ENCODE data around the gene GALNT17. TPM values are rescaled to one million over a fixed set of nuclear protein-coding genes. Genes with fewer than 3 reads are reported as not detected.
"Not testable (repeated sequence)": the region's sequence is repeated elsewhere in the genome, so short reads cannot be mapped to it uniquely, and the experiment has no call there.

The GALNT17 gene
- total RNA-seq, 2 experiments from 2014 or later: not detected

- H3K27ac Mint-ChIP-seq: no peak overlapping the region
- CTCF ChIA-PET: no interaction called here
- Histone ChIP-seq H3K9me3 (ENCODE audit: control insufficient read depth in 1 of 2, insufficient read depth in 1 of 2, low read length in 2 of 2) (peaks cover 0 to 5% of the 10 kb centered on the region in 2 experiments), H3K27me3 (ENCODE audit: control insufficient read depth in 1 of 2, insufficient read depth in 2 of 2, low read length in 2 of 2) (no peaks in the 10 kb centered on the region), H3K27ac (ENCODE audit: low read depth in 1 of 2, low read length in 2 of 2) (no peak overlapping the region), H3K36me3 (ENCODE audit: insufficient read depth, low read length) (no peaks in the 10 kb centered on the region), H3K4me1 (ENCODE audit: insufficient read depth, low read length) (no peaks in the 10 kb centered on the region), H3K4me3 (ENCODE audit: low read length) (no peak overlapping the region)
- H3K9me3 Mint-ChIP-seq: peaks cover 2% of the 10 kb centered on the region
- H3K4me3 Mint-ChIP-seq: no peak overlapping the region
- no peaks in the 10 kb centered on the region for H3K36me3 Mint-ChIP-seq (ENCODE audit: low read depth)
- H3K27me3 Mint-ChIP-seq: no peaks in the 10 kb centered on the region
- POLR2A ChIA-PET: no interaction called here
- ATAC-seq (ENCODE audit: poor library complexity) (no peak), DNase-seq (no peak)
- intact Hi-C loops (cut with DNase I, micrococcal nuclease): no loop called here
- H3K4me1 Mint-ChIP-seq (ENCODE audit: low read depth): no peaks in the 10 kb centered on the region
- TF ChIP-seq CTCF (IDR thresholded peaks at IDR 0.05): no peak
These were observed 452.3 kb downstream of the GALNT17 start for GRCh38 chr7:71584256-71584655.

GRCh38 chr7:71591876-71592275, 459.9 kb downstream of the GALNT17 start:
- Mint-ChIP-seq H3K27ac (no peak overlapping the region), H3K9me3 (peaks cover 3% of the 10 kb centered on the region), H3K27me3 (no peaks in the 10 kb centered on the region), H3K4me3 (no peak overlapping the region), H3K36me3 (ENCODE audit: low read depth) (no peaks in the 10 kb centered on the region), H3K4me1 (ENCODE audit: low read depth) (no peaks in the 10 kb centered on the region)
- ChIA-PET CTCF (no interaction called here), POLR2A (no interaction called here)
- no peak overlapping the region for H3K4me3 ChIP-seq (ENCODE audit: low read length)
- H3K36me3 ChIP-seq (ENCODE audit: insufficient read depth, low read length): no peaks in the 10 kb centered on the region
- no peak overlapping the region for H3K27ac ChIP-seq (ENCODE audit: low read depth in 1 of 2, low read length in 2 of 2)
- intact Hi-C loops (cut with DNase I, micrococcal nuclease): no loop called here
- DNase-seq: no peak
- no peaks in the 10 kb centered on the region for H3K27me3 ChIP-seq (ENCODE audit: control insufficient read depth in 1 of 2, insufficient read depth in 2 of 2, low read length in 2 of 2)
- H3K9me3 ChIP-seq (ENCODE audit: control insufficient read depth in 1 of 2, insufficient read depth in 1 of 2, low read length in 2 of 2): peaks cover 0 to 18% of the 10 kb centered on the region in 2 experiments
- H3K4me1 ChIP-seq (ENCODE audit: insufficient read depth, low read length): no peaks in the 10 kb centered on the region
- no peak for TF ChIP-seq CTCF (IDR thresholded peaks at IDR 0.05)
- no peak for ATAC-seq (ENCODE audit: poor library complexity)

- not testable (repeated sequence) for ATAC-seq (ENCODE audit: poor library complexity)
These were observed 460.4 kb downstream of the GALNT17 start for GRCh38 chr7:71592388-71592787.

GRCh38 chr7:71594736-71595135, 462.8 kb downstream of the GALNT17 start:
- ChIA-PET POLR2A (no interaction called here), CTCF (no interaction called here)
- Histone ChIP-seq H3K4me3 (ENCODE audit: low read length) (no peak overlapping the region), H3K9me3 (ENCODE audit: control insufficient read depth in 1 of 2, insufficient read depth in 1 of 2, low read length in 2 of 2) (peaks cover 0 to 18% of the 10 kb centered on the region in 2 experiments), H3K4me1 (ENCODE audit: insufficient read depth, low read length) (no peaks in the 10 kb centered on the region), H3K27me3 (ENCODE audit: control insufficient read depth in 1 of 2, insufficient read depth in 2 of 2, low read length in 2 of 2) (no peaks in the 10 kb centered on the region), H3K27ac (ENCODE audit: low read depth in 1 of 2, low read length in 2 of 2) (no peak overlapping the region), H3K36me3 (ENCODE audit: insufficient read depth, low read length) (no peaks in the 10 kb centered on the region)
- no peak for DNase-seq
- H3K4me1 Mint-ChIP-seq (ENCODE audit: low read depth): no peaks in the 10 kb centered on the region
- no peak for TF ChIP-seq CTCF (IDR thresholded peaks at IDR 0.05)
- intact Hi-C loops (cut with DNase I, micrococcal nuclease): no loop called here
- H3K4me3 Mint-ChIP-seq: no peak overlapping the region
- no peak for ATAC-seq (ENCODE audit: poor library complexity)
- no peak overlapping the region for H3K27ac Mint-ChIP-seq
- H3K36me3 Mint-ChIP-seq (ENCODE audit: low read depth): no peaks in the 10 kb centered on the region
- H3K27me3 Mint-ChIP-seq: no peaks in the 10 kb centered on the region
- H3K9me3 Mint-ChIP-seq: peaks cover 3% of the 10 kb centered on the region

More at GRCh38 chr7:71592388-71592787, 460.4 kb downstream of the GALNT17 start:
- DNase-seq; H3K4me3 ChIP-seq (ENCODE audit: low read length); H3K27me3 ChIP-seq (ENCODE audit: control insufficient read depth in 1 of 2, insufficient read depth in 2 of 2, low read length in 2 of 2); H3K36me3 ChIP-seq (ENCODE audit: insufficient read depth, low read length); H3K4me3 Mint-ChIP-seq; CTCF ChIA-PET; H3K9me3 Mint-ChIP-seq; H3K4me1 ChIP-seq (ENCODE audit: insufficient read depth, low read length); H3K27ac ChIP-seq (ENCODE audit: low read depth in 1 of 2, low read length in 2 of 2); POLR2A ChIA-PET; intact Hi-C loops (cut with DNase I, micrococcal nuclease); H3K36me3 Mint-ChIP-seq (ENCODE audit: low read depth); H3K27me3 Mint-ChIP-seq; H3K4me1 Mint-ChIP-seq (ENCODE audit: low read depth); H3K27ac Mint-ChIP-seq: not testable (repeated sequence)
- H3K9me3 ChIP-seq (ENCODE audit: control insufficient read depth in 1 of 2, insufficient read depth in 1 of 2, low read length in 2 of 2): peaks cover 0 to 18% of the 10 kb centered on the region in 2 experiments
